ENCODE measurements around the gene KCNK10.

Gene KCNK10

GRCh38 chr14:88256997-88257950 lies 65.8 kb downstream of the KCNK10 start:
- H2AFZ ChIP-seq (ENCODE audit: low read depth, low read length, severe bottlenecking) = no peak overlapping the region
- H3K4me3 ChIP-seq (ENCODE audit: insufficient read depth, low read length, poor library complexity, severe bottlenecking) = no peak overlapping the region
- no peaks in the 10 kb centered on the region for H3K9me2 ChIP-seq (replicated peaks; ENCODE audit: insufficient read depth, low read length)
- no peak overlapping the region for H3K27ac ChIP-seq (ENCODE audit: low read depth, low read length)
- no peak overlapping the region for H3K9ac ChIP-seq (ENCODE audit: low read length)
- TF ChIP-seq, protein P1, sequence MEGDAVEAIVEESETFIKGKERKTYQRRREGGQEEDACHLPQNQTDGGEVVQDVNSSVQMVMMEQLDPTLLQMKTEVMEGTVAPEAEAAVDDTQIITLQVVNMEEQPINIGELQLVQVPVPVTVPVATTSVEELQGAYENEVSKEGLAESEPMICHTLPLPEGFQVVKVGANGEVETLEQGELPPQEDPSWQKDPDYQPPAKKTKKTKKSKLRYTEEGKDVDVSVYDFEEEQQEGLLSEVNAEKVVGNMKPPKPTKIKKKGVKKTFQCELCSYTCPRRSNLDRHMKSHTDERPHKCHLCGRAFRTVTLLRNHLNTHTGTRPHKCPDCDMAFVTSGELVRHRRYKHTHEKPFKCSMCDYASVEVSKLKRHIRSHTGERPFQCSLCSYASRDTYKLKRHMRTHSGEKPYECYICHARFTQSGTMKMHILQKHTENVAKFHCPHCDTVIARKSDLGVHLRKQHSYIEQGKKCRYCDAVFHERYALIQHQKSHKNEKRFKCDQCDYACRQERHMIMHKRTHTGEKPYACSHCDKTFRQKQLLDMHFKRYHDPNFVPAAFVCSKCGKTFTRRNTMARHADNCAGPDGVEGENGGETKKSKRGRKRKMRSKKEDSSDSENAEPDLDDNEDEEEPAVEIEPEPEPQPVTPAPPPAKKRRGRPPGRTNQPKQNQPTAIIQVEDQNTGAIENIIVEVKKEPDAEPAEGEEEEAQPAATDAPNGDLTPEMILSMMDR (IDR thresholded peaks at IDR 0.05; ENCODE audit: insufficient read depth, low read length, poor library complexity, severe bottlenecking) = no peak
- TF ChIP-seq EZH2phosphoT487 (conservative IDR thresholded peaks at IDR 0.05; ENCODE audit: low read length) = no peak
- H3K79me2 ChIP-seq (ENCODE audit: insufficient read depth, low read length) = no peaks in the 10 kb centered on the region
- H3K9me3 ChIP-seq (ENCODE audit: insufficient read depth, low read length) = no peaks in the 10 kb centered on the region
- H4K20me1 ChIP-seq (ENCODE audit: low read depth, low read length) = no peaks in the 10 kb centered on the region
- H3F3A ChIP-seq (ENCODE audit: insufficient read depth) = no peaks in the 10 kb centered on the region
- H3K4me2 ChIP-seq (ENCODE audit: low read depth, low read length, poor library complexity, severe bottlenecking) = no peak overlapping the region
- no peaks in the 10 kb centered on the region for H3K36me3 ChIP-seq (ENCODE audit: low read length)
- no peaks in the 10 kb centered on the region for H3K27me3 ChIP-seq (ENCODE audit: low read length)

GRCh38 chr14:88255798-88256197 lies 67.3 kb downstream of the KCNK10 start:
- H3K9ac ChIP-seq (ENCODE audit: low read length) = no peak overlapping the region
- H4K20me1 ChIP-seq (ENCODE audit: low read depth, low read length) = no peaks in the 10 kb centered on the region
- H2AFZ ChIP-seq (ENCODE audit: low read depth, low read length, severe bottlenecking) = no peak overlapping the region
- no peaks in the 10 kb centered on the region for H3K9me2 ChIP-seq (replicated peaks; ENCODE audit: insufficient read depth, low read length)
- no peaks in the 10 kb centered on the region for H3K9me3 ChIP-seq (ENCODE audit: insufficient read depth, low read length)
- H3K27me3 ChIP-seq (ENCODE audit: low read length) = no peaks in the 10 kb centered on the region
- H3K4me3 ChIP-seq (ENCODE audit: insufficient read depth, low read length, poor library complexity, severe bottlenecking) = no peak overlapping the region
- no peaks in the 10 kb centered on the region for H3K79me2 ChIP-seq (ENCODE audit: insufficient read depth, low read length)
- no peak overlapping the region for H3K4me2 ChIP-seq (ENCODE audit: low read depth, low read length, poor library complexity, severe bottlenecking)
- H3K36me3 ChIP-seq (ENCODE audit: low read length) = no peaks in the 10 kb centered on the region
- TF ChIP-seq, protein P1 (IDR thresholded peaks at IDR 0.05; ENCODE audit: insufficient read depth, low read length, poor library complexity, severe bottlenecking) = no peak
- TF ChIP-seq EZH2phosphoT487 (conservative IDR thresholded peaks at IDR 0.05; ENCODE audit: low read length) = no peak
- no peak overlapping the region for H3K27ac ChIP-seq (ENCODE audit: low read depth, low read length)
- H3F3A ChIP-seq (ENCODE audit: insufficient read depth) = no peaks in the 10 kb centered on the region

DNA sequence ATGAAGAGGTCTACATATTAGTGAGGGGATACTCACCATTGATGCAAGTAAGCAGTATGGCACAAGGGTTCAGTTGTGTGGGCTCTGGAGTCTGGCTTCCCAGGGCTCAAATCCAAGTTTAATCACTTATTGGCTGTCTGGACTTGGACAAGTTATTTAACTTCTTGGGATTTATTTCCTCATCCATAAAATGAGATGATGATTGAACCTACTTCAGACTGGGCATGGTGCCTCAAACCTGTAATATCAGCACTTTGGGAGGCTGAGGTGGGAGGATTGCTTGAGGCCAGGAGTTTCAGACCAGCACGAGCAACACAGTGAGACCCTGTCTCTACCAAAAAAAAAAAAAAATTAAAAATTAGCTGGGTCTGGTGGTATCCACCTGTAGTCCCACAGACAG lies 67.9 kb downstream of the KCNK10 start:
- Histone ChIP-seq H3K79me2 (ENCODE audit: insufficient read depth, low read length) (no peaks in the 10 kb centered on the region), H3K4me2 (ENCODE audit: low read depth, low read length, poor library complexity, severe bottlenecking) (no peak overlapping the region)

More for the DNA sequence above, 67.9 kb downstream of the KCNK10 start:
- Histone ChIP-seq H3K9me2 (replicated peaks; ENCODE audit: insufficient read depth, low read length) (no peaks in the 10 kb centered on the region), H3K9me3 (ENCODE audit: insufficient read depth, low read length) (no peaks in the 10 kb centered on the region), H3K36me3 (ENCODE audit: low read length) (no peaks in the 10 kb centered on the region), H3K9ac (ENCODE audit: low read length) (no peak overlapping the region), H3K4me3 (ENCODE audit: insufficient read depth, low read length, poor library complexity, severe bottlenecking) (no peak overlapping the region), H4K20me1 (ENCODE audit: low read depth, low read length) (no peaks in the 10 kb centered on the region), H3K27ac (ENCODE audit: low read depth, low read length) (no peak overlapping the region), H3K27me3 (ENCODE audit: low read length) (no peaks in the 10 kb centered on the region), H3F3A (ENCODE audit: insufficient read depth) (no peaks in the 10 kb centered on the region), H2AFZ (ENCODE audit: low read depth, low read length, severe bottlenecking) (no peak overlapping the region)
- no peak for TF ChIP-seq EZH2phosphoT487 (conservative IDR thresholded peaks at IDR 0.05; ENCODE audit: low read length)
- TF ChIP-seq, protein P1 (IDR thresholded peaks at IDR 0.05; ENCODE audit: insufficient read depth, low read length, poor library complexity, severe bottlenecking) = no peak
